ENCODE data around the gene ABCC1.
"Not testable (repeated sequence)": the region's sequence is repeated elsewhere in the genome, so short reads cannot be mapped to it uniquely, and the experiment has no call there.

Gene ABCC1

DNA sequence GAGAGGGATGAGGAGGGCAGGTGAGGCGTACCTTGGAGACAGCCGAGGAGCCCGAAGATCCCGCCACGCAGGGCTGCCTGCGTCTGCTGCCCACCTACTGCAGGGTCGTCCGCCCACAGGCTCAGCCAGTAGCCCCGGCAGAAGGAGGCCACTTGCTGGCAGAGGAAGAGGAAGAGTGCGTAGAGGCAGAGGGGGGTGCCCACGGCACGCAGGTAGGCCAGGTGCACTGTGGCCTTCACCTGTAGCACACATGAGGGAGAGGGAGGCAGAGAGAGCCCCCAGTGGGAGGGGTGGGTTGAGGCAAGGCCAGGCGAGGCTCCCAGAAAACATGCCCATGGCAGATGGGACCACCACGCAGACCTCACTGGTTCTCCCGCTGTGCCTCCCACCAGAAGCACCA lies 220.2 kb downstream of the ABCC1 start:
- in situ Hi-C loops (cut with MboI; ENCODE audit: low sequenced_read_pairs): no loop called here

DNA sequence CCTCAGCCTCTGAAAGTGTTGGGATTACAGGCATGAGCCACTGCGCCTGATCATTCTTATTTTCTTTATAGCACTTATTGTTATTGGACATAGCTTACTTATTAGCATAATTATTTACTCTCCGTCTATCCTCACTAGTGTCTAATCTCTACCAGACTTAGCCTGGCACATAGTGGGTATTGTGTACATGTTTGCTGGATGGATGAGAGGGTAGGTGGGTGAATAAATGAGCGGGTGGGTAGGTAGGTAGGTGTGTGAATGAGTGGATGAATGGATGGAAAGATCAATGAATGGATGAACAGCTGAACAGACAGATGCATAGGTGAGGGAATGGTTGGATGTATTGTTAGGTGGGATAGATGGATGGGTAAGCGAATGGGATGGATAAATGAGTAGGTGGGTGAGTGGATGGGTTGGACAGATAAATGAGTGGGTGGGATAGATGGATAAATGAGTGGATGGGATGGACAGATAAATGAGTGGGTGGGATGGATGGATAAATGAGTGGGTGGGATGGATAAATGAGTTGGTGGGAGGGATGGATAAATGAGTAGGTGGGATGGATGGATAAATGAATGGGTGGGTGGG lies 222.0 kb downstream of the ABCC1 start:
- in situ Hi-C loops (cut with MboI; ENCODE audit: low sequenced_read_pairs): no loop called here

DNA sequence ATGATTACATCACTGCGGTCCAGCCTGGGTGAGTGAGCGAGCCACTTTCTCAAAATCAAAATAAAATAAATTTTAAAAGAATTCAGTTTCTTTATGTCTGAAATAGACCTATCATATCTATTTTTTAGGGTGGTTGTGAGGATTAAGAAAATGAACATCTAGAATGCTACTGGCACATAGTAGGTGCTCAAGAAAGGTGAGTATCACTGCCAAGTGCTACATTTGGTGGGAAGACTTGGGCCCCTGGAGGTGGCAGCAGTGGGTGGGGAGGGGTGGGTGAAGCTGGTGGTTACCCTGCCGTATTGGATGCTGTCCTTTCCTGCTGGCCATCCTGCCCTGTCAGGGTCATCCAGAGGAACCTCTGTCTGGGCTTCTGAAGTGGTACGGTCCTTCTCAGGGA lies 223.6 kb downstream of the ABCC1 start:
- in situ Hi-C loops (cut with MboI; ENCODE audit: low sequenced_read_pairs): no loop called here

DNA sequence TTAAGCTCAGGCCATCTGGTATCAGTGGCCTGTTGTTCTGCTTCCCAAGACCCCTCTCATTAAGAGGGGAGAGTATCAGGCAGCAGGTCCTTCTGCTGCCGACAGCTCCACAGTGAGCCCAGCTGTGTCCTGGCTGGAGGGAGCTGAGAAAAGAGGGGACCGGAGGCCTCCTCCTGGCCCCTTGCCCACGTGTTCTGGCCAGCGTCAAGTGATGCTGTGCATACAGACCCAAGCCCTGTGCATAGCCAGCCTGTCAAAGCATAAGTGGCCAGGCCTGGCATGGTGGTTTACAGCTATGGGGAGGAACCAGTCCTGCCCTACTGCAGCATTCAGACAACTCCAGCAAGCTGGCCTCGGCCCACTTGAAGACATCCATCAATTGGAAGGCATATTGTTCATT lies 225.9 kb downstream of the ABCC1 start:
- in situ Hi-C loops (cut with MboI; ENCODE audit: low sequenced_read_pairs): no loop called here

DNA sequence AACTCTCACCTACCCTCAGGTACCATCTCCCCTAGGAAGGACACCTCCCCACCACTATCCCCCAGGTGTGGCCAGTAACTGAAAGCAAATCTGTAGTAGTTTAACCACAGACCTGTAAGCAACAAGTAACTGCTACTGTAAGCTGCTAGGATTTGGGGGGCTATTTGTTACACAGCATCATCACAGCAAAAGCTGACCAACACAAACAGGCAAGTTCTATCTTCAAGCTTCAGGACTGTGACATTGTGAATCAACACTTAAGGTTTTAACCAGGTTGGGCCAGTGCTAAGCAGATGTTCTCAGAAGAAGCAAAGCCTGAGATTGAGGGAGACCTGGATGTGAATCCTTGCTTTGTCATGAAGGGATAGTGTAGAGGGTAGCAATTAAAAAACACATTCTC lies 226.9 kb downstream of the ABCC1 start:
- in situ Hi-C loops (cut with MboI; ENCODE audit: low sequenced_read_pairs): no loop called here

DNA sequence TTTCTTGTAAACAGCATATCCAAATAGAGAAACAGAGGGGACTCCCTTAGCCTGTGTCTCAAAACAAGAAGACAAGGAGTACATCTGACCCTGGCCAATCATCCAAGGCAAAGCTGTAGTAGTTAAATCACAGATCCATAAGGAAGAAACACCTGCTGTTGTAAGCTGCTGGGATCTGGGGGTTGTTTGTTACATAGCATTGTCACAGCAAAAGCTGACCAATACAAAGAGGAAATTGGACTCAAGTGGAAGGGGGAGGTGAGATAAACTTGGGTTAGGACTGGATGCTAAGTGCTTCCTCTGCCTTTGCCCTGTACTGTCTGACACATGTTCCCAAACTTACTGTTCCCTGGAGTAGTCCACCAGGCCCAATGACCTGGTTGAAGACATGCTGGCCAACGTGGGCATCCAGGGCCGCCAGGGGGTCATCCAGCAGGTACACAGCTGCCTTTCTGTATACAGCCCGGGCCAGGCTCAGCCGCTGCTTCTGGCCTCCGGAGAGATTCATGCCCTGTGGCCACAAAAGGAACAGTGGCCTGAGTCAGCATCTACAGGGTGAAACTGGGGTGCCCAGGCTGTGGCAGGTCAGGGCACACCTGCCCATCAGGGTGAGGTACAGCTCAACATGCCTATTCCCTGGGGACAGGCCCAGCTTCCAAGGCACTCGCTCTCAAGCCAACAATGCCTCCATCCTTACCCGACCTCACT lies 229.2 kb downstream of the ABCC1 start:
- in situ Hi-C loops (cut with MboI; ENCODE audit: low sequenced_read_pairs): no loop called here

DNA sequence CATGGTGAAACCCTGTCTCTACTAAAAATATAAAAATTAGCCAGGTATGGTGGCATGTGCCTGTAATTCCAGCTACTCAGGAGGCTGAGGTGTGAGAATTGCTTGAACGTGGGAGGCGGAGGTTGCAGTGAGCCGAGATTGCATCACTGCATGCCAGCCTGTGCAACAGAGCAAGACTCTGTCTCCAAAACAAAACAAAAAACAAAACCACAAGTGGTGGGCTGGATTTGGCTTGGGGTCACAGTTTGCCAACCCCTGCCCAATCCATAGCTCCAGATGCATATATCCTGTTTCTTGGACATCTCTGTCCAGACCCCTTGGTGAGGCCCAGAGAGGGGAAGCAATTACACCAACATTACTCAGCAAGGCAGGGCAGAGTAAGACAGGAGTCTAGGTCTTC lies 232.3 kb downstream of the ABCC1 start:
- in situ Hi-C loops (cut with MboI; ENCODE audit: low sequenced_read_pairs): not testable (repeated sequence)

DNA sequence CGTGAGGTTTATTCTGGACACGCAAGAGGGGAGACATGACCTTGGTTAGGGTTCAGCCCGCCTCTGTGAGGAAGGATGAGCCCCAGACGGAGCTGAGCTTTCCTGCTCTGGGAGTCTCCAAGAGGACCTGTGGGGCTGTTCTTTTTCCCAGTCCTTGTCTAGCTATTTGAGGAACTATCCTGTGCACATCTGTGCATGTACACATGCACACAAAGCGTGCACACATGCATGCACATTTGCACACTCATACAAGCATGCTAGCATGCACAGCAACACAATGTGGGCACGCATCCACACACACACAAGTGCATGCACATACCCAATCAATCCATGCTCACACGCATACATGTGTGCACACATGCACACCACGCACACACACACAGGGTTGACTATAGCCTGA lies 233.5 kb downstream of the ABCC1 start:
- in situ Hi-C loops (cut with MboI; ENCODE audit: low sequenced_read_pairs): no loop called here

DNA sequence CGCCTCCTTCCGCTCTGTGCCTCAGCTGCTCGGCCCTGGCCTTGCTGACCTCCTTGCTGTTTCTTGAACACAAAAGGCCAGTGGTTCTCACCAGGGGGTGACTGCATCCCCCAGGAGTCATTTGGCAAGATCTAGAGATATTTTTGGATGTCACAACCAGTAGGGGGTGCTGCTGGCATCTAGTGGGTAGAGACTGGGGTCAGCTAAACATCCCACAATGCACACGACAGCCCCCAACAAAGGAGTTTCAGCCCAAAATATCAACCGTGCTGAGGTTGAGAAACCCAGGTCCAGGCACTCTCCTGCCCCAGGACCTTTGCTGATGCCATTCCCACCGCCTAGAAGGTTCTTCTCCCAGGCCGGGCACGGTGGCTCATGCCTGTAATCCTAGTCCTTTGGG lies 234.1 kb downstream of the ABCC1 start:
- in situ Hi-C loops (cut with MboI; ENCODE audit: low sequenced_read_pairs): no loop called here

DNA sequence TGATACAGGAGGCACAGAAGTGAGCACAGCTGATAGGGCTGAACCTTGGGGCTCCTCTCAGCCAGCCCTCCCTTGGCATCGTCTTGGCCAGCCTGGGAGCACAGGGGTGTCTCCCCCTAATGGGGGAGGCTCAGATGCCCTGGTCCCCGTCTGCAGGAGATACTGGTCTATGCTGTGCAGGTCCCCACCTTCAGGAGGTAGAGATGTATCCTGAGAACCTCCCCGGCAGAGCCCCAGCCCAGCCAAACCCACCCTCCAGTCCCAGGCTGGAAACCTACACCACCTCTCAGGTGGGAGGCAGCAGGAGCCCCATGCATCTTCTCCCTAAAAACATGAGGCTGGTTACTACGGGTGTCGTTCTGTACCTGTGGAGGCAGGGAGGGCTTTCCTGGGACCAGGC lies 235.2 kb downstream of the ABCC1 start:
- in situ Hi-C loops (cut with MboI; ENCODE audit: low sequenced_read_pairs): no loop called here

DNA sequence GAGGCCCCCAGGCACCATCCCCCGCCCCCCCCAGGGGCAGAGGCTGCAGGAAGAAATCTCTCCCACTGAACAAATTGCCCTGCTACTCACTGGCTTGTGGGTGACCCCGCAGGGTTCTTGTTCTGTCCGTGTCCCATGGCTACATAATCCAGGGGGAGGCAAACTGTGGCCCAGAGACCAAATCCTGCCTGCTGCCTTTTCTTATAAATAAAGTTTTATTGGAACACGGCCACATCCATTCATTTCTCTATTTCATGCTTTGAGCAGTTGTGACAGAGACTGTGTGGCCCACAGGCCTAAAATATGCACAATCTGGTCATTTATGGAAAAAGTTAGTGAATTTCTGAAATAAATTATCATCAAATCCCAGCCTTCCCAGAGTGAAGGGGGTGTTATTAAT lies 235.7 kb downstream of the ABCC1 start:
- in situ Hi-C loops (cut with MboI; ENCODE audit: low sequenced_read_pairs): no loop called here

DNA sequence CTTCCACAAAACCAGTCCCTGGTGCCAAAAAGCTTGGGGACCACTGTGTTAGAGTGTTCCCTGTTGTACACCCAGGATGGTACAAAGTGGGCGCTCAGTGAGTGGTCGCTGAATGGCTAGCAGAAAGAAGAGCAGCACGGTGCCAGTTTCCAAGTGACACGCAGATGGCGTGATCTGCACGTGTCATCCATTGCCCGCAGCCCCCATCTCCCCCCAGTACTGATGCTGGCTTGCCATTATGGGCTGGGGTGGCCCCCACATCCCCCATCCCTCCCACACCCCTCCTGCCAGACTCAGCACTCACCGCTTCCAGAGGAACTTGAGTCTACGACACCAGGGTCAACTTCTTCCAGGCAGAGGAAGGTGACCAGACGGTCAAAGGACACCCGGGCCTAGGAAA lies 237.4 kb downstream of the ABCC1 start:
- in situ Hi-C loops (cut with MboI; ENCODE audit: low sequenced_read_pairs): no loop called here

DNA sequence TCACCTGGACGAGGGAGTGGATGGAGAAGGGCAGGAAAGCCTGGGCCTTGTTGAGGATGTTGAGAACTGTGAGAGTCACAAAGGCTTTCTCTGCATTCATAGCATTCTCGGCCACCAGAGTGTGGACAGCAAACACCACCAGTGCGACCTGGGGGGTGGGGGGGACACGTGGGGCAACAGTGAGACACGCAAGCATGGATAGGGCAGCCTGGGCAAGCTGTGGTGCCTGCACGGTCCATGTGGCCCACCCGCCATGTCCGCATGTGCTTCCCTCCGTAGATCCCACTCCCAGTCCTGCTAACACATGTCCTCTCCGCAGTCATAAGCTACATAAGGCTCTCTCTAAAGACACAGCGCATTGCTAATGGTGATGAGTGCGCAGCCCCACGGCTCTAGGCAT lies 239.4 kb downstream of the ABCC1 start:
- in situ Hi-C loops (cut with MboI; ENCODE audit: low sequenced_read_pairs): no loop called here

DNA sequence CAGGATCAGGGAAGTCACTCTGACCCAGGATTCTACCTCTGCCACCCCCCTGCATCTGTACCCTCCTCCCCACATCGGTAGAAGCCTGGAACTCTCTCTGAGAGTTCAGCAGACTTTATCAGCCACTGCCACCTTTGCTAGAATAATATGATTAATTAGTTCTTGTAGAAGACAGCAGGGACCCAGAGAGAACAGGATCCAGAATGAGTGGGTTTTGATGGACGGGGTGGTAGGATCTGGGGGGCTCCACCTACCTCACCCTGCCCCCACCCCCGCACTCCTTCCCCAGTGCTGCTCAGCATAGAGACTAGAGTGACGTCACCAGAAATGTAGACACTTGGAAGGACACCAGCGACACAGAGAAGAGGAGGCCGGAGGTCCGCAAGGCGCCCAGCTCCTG lies 240.4 kb downstream of the ABCC1 start:
- in situ Hi-C loops (cut with MboI; ENCODE audit: low sequenced_read_pairs): no loop called here

DNA sequence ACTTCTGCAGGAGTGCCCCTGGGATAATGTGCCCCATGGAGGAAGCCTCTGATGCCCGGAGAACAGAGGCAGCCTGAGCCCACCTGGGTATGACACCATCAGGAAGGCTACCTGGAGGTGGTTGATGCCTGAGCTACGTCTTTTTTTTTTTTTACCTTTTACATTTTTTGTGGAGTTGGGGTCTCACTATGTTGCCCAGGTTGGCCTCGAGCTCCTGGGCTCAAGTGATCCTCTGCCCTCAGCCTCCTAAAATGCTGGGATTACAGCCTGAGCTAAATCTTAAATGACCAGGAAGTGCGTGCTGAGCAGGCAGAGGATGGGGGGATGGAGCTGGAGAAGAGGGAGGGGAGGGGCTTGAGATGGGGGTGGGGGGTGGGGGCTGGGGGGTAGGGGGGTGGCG lies 241.1 kb downstream of the ABCC1 start:
- in situ Hi-C loops (cut with MboI; ENCODE audit: low sequenced_read_pairs): no loop called here

DNA sequence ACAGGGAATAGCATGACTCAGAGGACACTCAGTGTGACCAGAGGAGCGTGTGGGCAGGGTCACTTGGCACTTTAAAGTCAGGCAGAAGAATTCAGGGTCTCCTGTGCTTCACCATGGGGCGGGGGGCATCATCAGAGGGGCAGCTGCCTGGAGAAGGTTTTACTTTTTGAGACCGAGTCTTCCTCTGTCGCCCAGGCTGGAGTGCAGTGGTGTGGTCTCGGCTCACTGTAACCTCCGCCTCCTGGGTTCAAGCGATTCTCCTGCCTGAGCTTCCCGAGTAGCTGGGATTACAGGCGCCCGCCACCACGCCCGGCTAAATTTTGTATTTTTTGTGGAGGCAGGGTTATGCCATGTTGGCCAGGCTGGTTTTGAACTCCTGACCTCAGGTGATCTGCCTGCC lies 241.6 kb downstream of the ABCC1 start:
- in situ Hi-C loops (cut with MboI; ENCODE audit: low sequenced_read_pairs): not testable (repeated sequence)

DNA sequence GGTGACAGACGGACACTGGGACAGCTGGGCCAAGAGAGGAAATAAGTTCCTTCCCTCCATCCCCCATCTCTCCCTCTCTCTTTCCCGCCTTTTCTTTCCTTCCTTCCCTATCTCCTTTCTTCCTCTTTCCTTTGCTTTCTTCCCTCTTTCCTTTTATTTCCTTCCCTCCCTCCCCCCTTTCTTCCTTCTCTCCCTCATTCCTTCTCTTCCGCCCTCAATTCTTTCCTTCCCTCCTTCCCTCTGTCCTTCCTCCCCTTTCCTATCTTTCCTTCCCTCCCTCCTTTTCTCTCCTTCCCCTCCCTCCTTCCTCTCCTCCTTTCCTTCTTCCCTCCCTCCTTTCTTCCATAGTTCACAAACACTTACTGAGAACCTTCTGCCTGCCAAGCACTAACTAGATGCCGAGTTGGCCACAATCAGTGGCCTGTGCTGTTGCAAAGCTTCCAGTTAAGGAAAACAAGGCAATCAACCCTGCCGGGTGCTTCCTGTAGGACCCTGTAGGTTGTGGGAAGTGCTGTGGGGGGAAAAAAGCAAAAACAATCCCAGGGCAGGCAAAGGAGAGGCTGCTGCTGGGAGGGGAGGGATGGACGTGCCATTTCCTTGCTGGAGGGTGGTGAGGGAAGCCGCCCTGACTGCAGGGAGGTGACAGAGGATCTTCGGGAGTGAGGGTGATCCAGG lies 242.2 kb downstream of the ABCC1 start:
- in situ Hi-C loops (cut with MboI; ENCODE audit: low sequenced_read_pairs): no loop called here
